Epidermal melanocyte (primary cell): Measurements from ENCODE around the gene S100PBP.

Source experiments
- DNase-seq: peaks from one replicate; pipeline ENCODE4 v3.0.0; 2011; ENCODE audit warnings: low spot score; ENCODE audit not compliant: insufficient read length

The S100PBP gene

GRCh38 chr1:32886828-32887414 is 69.5 kb downstream of the S100PBP start:
- DNase-seq: no peak

GRCh38 chr1:32887623-32888022 is 70.2 kb downstream of the S100PBP start:
- DNase-seq: no peak

GRCh38 chr1:32888134-32888533 is 70.7 kb downstream of the S100PBP start:
- DNase-seq: no peak

GRCh38 chr1:32888677-32889420 is 71.4 kb downstream of the S100PBP start:
- DNase-seq: no peak

- DNase-seq: no peak
Observed at GRCh38 chr1:32889731-32890278, 72.4 kb downstream of the S100PBP start.

DNA sequence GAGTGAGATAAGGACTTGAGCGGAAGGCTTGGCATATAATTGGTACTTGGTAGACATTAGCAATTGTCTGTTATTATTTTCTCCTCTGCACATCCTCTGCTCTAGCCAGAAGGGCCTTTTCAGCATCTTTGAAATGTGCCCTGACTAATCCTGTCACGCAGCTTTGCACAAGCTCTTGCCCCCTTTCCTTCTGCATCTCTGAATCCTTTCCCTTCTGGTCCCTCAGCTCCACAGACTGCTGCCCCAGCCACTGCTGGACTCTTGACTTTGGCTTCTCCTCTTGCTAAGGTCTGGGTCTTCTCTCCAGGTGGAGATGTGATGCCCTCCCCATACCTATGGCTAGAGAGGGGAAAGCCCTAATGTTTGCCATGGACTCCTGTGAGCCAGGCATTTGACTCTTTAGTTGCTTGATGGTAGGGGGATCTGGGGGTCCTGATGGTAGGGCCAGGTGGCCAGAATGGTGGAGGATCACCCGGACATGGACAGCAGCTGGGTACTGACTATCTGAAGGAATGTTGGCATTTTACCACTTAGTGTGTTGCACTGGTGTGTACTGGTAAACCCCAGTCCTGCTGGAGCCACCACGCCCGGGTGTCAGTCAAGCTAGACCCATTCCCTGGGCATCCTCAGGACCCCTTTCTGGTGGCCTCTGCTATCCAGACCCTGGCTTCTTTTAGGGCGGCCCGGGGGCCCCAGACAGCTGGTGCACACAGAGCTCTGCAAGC is 73.2 kb downstream of the S100PBP start:
- no peak for DNase-seq

DNA sequence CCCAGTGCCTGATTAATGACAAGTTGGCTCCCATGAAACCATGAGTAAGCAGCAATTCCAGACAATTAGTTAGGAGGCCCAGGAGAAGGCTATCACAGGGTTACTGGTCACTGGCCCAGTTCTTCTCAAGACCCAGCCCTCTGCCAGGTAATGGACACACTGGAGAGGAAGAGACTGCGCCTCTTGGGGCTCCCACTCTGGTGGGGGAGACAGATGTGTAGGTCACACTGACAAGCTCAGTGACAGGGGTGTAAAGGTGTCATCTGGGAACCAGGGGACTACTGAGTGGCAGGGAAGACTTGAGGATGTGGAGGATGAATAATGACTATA is 73.8 kb downstream of the S100PBP start:
- no peak for DNase-seq

- no peak for DNase-seq
Observed at GRCh38 chr1:32891630-32892029, 74.2 kb downstream of the S100PBP start.

DNA sequence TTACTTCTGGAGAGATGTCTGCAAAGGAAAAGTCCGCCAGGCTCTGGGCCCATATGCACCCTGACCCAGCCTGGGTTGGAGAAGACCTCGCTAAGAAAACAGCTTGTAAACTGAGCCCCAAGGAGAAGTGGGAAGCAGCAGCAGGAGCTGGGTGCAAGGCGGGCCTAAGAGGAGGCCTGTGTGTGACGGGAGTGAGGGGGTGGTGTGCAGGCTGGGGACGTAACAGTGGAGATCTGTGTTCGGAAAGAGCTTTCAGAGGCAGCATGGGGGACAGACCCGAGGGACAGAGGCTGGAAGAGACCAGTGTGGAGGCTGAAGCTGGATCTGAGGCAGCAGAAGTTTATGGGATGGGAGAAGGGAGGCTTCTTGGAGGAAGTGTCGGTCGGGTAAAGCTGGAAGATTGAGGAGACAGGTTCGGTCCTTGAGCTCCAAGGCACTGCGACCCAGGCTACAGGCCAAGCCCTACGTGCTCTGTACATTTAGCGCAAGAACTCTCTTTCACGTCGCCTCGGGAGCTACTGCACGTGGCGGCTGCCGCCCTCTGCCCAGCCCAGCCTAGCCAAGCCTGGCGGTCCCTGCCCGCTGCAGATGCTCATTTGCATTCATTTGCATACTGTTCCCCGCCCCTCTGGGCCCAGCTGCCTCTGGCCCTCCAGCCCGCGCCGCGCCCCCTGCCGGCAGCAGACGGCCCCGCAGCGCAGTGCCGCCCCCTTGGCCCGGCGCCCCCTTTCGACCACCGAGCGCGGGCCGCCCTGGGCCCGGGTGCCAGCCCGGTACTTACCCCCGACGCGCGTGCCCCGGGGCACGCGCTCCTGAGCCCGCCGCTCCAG is 75.1 kb downstream of the S100PBP start:
- no peak for DNase-seq

GRCh38 chr1:32893198-32894018 is 76.0 kb downstream of the S100PBP start:
- DNase-seq: no peak

GRCh38 chr1:32894019-32894600 is 76.7 kb downstream of the S100PBP start:
- DNase-seq: no peak

- no peak for DNase-seq
Observed at GRCh38 chr1:32894681-32895080, 77.2 kb downstream of the S100PBP start.

DNA sequence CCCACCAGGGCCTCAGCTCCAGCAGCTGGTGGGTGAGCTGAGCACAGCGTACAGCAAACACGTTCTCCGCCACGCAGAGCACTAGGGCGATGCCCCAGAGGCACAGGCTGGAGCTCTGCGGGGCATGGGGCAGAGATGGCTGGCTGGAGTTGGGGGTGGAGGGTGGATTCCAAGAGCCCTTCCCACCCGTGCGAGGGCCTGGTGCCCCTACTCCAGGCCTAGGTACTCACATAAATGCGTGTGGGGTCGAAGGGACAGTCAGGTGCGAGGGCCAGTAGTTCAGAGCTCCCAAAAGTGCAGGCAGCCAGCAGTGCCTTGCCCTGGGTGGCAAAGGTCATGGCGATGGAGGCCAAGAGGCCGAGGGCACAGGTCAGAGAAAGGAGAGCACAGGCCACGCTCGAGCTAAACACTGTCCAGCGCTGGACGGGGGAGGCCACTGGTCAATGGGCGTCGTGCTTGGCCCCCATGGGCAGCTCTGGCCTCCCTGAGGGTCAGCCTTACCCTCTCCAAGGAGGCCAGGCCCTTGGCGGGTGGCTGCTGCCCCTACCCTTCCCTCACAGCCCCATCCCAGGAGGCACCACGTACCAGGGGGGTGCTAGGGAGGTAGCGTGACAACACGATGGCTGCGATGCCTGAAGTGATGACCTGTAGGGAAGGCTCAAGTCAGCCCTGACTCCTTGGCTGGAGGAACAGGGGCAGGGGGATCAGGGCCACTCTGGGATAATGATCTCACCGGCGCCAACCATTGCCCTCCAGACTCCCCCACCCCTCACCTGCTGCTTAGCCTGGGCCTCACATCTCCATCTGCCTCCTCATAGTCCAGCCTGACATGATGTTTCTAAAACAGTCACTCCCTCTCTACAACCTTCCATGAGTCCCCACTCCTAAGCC is 78.1 kb downstream of the S100PBP start:
- no peak for DNase-seq

DNA sequence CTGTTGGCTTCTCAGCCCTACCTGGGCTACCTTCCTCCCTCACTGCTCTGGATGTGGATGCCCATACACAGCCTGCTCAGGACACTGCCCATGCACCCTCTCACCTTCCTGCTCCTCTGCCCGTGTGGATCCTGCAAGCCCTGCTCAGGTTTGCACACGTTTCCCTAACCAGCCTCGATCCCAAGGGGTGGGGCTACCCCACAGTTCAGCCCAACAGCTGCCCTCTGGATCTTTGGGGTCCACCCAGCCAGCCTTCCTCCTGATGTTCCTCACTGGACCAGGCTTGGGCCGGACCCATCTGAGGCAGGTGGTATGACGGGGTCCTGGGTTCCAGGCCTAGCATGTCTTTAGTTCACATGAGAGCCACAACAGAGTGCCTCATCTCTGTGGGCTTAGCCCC is 79.0 kb downstream of the S100PBP start:
- DNase-seq: no peak

DNA sequence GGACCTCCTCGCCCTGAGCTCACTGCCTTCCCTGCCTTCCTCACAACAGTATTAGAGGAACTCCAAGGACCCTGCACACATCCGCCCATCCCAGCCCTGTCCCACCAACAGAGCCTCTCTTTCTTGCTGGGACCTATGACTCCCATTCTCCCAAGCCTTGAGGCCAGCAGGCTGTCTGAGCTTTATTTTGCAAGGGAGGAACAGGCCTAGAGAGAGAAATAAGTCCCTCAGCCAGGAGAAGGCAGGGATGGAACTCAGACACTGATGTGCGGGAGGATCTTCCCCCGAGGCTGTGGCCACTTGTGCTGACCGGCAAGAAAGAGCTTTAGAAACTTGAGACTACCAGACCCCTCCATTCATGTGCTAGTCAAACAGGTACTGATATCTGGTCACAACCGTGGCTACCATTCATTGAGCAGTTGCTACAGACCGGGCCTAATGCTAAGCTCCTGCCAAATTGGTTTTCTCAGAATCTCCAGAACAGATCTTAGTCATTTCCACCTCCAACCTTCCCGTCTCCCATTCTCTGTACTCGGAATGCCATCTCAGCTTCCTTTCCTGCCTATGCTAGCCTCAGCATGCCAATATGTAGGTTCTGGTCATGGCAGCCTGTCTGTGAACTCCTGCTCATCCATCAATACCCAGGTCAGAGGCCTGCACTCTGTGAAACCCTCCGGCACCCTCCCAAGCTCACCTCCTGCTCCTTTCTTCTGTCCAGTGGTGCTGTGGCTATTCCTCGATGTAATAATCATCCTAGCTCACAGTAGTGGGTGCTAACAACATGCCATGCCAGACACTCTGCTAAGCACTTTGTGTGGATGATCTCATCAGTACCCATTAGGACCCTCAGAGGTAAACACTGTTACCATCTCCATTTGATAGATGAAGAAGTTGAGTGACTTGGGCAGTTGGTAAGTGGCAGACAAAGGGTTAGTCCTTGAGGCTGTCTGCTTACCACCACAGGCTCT is 79.9 kb downstream of the S100PBP start:
- no peak for DNase-seq

DNA sequence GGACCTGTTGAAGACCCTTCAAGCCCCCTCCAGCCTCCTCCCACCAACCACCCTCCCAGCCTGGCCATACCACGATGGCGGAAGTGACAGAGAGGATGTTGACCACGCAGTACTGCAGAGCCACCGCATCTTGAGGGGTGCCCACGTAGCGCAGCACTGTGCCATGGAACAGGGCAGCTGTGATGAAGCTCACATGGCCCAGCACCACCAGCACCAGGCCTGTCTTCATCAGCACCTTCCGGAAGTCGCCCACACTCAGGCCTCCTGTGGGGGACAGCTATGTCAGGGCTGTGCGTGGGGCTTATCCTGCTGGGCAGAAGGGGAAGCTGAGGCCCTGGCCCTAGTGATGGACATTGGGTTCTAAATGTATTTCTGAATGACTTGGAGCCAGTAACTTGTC is 80.6 kb downstream of the S100PBP start:
- no peak for DNase-seq

- no peak for DNase-seq
Observed at GRCh38 chr1:32898958-32899357, 81.5 kb downstream of the S100PBP start.
